ENCODE data around the gene GAB2. TPM values are rescaled to one million over a fixed set of nuclear protein-coding genes. Genes with fewer than 3 reads are reported as not detected.

The GAB2 gene
- total RNA-seq, 4 donors from 2014 or later: 8.1 to 18.1 (median 13.4) TPM

- Histone ChIP-seq H3K9me3 (no peaks in the 10 kb centered on the region), H3K27ac (peak overlapping the region in 2 of 3 donors; percentile 46 to 57), H3K36me3 (no peaks in the 10 kb centered on the region), H3K4me3 (replicated peaks in 1 of 3) (no peak overlapping the region), H3K27me3 (no peaks in the 10 kb centered on the region), H3K4me1 (peaks cover 3 to 14% of the 10 kb centered on the region in 2 donors)
- DNase-seq: no peak
- WGBS, 2 donors: 93 to 95% methylated on average over 2 of the region's 2 CpGs
- TF ChIP-seq POLR2A (IDR thresholded peaks at IDR 0.05): no peak
- TF ChIP-seq, protein P1, sequence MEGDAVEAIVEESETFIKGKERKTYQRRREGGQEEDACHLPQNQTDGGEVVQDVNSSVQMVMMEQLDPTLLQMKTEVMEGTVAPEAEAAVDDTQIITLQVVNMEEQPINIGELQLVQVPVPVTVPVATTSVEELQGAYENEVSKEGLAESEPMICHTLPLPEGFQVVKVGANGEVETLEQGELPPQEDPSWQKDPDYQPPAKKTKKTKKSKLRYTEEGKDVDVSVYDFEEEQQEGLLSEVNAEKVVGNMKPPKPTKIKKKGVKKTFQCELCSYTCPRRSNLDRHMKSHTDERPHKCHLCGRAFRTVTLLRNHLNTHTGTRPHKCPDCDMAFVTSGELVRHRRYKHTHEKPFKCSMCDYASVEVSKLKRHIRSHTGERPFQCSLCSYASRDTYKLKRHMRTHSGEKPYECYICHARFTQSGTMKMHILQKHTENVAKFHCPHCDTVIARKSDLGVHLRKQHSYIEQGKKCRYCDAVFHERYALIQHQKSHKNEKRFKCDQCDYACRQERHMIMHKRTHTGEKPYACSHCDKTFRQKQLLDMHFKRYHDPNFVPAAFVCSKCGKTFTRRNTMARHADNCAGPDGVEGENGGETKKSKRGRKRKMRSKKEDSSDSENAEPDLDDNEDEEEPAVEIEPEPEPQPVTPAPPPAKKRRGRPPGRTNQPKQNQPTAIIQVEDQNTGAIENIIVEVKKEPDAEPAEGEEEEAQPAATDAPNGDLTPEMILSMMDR (IDR thresholded peaks at IDR 0.05): no peak
- intact Hi-C loops (cut with DNase I): no loop called here
These were observed 161.7 kb downstream of the GAB2 start for GRCh38 chr11:78255919-78256318.

- WGBS, 2 donors: 81 to 87% methylated on average over 4 of the region's 4 CpGs
- Histone ChIP-seq H3K4me1 (peaks cover 3 to 13% of the 10 kb centered on the region in 2 donors), H3K36me3 (no peaks in the 10 kb centered on the region), H3K27me3 (no peaks in the 10 kb centered on the region), H3K9me3 (no peaks in the 10 kb centered on the region), H3K4me3 (replicated peaks in 1 of 3) (no peak overlapping the region), H3K27ac (no peak overlapping the region)
- intact Hi-C loops (cut with DNase I): no loop called here
- no peak for DNase-seq
- TF ChIP-seq, protein P1 (IDR thresholded peaks at IDR 0.05): no peak
- TF ChIP-seq POLR2A (IDR thresholded peaks at IDR 0.05): no peak
These were observed 163.4 kb downstream of the GAB2 start for GRCh38 chr11:78254268-78254667.

DNA sequence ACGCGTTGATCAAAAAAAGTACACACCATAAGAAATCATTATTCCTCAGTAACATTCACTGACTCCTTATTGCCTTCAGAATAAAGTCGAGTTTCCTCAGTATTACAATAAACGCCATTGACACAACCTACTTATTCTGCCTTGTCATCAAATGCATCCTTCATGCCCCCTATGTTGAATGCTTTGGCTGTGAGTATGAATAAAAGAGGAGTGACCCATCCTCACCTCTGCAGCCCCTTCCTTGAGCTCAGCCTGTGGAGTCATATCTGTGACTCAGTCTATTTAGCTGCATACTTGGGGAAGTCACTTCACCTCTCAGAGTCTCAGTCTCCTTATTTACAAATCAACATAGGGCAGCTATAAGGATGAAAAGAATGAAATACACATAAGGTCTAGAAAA lies 163.8 kb downstream of the GAB2 start:
- intact Hi-C loops (cut with DNase I): no loop called here
- no peaks in the 10 kb centered on the region for H3K36me3 ChIP-seq
- H3K4me1 ChIP-seq: peaks cover 3 to 13% of the 10 kb centered on the region in 2 donors
- H3K9me3 ChIP-seq: no peaks in the 10 kb centered on the region
- no peak overlapping the region for H3K27ac ChIP-seq
- H3K4me3 ChIP-seq (replicated peaks in 1 of 3): no peak overlapping the region
- WGBS, 2 donors: 97 to 98% methylated on average over 4 of the region's 4 CpGs
- DNase-seq: no peak
- TF ChIP-seq, protein P1 (IDR thresholded peaks at IDR 0.05): no peak
- no peak for TF ChIP-seq POLR2A (IDR thresholded peaks at IDR 0.05)
- no peaks in the 10 kb centered on the region for H3K27me3 ChIP-seq

DNA sequence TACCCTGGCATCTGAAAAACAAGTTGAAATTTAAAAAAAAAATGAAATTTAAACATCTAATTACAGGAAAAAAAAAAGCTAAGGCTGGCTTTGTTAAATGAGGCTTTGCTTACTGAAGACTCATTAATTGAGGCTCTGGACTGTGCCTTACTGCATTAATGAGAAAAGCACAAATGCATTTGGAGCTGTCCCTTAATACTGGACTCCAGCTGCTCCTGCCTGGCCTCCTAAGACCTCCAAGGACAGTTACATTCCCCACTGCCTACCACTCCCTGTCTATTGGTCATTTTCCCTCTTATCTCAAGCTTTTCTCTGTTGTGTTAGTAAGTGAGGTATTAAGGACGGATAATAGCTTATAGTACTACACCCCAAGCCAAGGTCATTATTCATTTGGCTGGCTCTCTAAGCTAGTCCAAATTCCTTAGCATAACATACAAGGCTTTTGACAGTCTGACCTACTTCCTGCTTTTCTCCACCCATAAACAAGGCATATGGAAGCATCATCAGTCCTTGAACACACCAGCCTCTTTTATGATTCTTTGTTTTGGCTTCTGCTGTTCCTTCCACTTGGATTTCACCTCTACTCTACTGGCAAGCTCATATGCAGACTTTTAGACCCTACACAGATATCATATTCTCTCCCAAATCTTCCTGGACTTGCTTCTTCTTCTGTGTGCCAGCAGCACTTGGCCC lies 166.4 kb downstream of the GAB2 start:
- TF ChIP-seq, protein P1 (IDR thresholded peaks at IDR 0.05): no peak
- no peak for TF ChIP-seq POLR2A (IDR thresholded peaks at IDR 0.05)
- intact Hi-C loops (cut with DNase I): no loop called here
- DNase-seq: no peak
- Histone ChIP-seq H3K27ac (no peak overlapping the region), H3K27me3 (no peaks in the 10 kb centered on the region), H3K4me3 (replicated peaks in 1 of 3) (no peak overlapping the region), H3K9me3 (no peaks in the 10 kb centered on the region), H3K4me1 (peaks cover 0 to under 1% of the 10 kb centered on the region in 2 donors), H3K36me3 (no peaks in the 10 kb centered on the region)
- WGBS, 2 donors: 70 to 72% methylated on average over 1 of the region's 1 CpG

- no peak overlapping the region for H3K4me3 ChIP-seq (replicated peaks in 1 of 3)
- H3K4me1 ChIP-seq: no peaks in the 10 kb centered on the region
- intact Hi-C loops (cut with DNase I): no loop called here
- WGBS, 2 donors: 92 to 93% methylated on average over 8 of the region's 8 CpGs
- no peaks in the 10 kb centered on the region for H3K36me3 ChIP-seq
- H3K9me3 ChIP-seq: no peaks in the 10 kb centered on the region
- no peaks in the 10 kb centered on the region for H3K27me3 ChIP-seq
- no peak for DNase-seq
- TF ChIP-seq, protein P1 (IDR thresholded peaks at IDR 0.05): no peak
- no peak for TF ChIP-seq POLR2A (IDR thresholded peaks at IDR 0.05)
- H3K27ac ChIP-seq: no peak overlapping the region
These were observed 167.5 kb downstream of the GAB2 start for GRCh38 chr11:78250099-78250498.

All from thyroid gland (tissue), 4 donors.